ENCODE data around the gene CFTR.

DNA sequence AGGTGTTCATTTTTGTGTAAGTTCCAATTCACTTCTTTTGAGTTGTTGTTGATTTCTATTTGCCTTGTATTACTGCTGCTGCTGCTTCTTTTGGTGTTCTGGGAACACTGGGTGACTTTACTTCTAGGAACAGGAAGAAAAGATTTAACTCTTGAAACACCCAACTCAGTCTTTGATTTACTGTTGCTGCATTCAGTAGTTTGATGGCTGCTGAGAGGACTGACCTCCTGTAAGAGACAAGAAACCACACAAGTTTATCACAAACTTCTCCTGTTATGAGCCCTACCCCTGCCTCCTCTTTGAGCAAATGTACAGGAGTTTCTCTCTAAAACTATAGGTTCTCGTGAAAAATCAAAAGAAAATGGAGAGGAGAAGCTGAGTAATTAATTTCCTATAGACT, 231.7 kb downstream of the CFTR start:
- TF ChIP-seq, protein P1, sequence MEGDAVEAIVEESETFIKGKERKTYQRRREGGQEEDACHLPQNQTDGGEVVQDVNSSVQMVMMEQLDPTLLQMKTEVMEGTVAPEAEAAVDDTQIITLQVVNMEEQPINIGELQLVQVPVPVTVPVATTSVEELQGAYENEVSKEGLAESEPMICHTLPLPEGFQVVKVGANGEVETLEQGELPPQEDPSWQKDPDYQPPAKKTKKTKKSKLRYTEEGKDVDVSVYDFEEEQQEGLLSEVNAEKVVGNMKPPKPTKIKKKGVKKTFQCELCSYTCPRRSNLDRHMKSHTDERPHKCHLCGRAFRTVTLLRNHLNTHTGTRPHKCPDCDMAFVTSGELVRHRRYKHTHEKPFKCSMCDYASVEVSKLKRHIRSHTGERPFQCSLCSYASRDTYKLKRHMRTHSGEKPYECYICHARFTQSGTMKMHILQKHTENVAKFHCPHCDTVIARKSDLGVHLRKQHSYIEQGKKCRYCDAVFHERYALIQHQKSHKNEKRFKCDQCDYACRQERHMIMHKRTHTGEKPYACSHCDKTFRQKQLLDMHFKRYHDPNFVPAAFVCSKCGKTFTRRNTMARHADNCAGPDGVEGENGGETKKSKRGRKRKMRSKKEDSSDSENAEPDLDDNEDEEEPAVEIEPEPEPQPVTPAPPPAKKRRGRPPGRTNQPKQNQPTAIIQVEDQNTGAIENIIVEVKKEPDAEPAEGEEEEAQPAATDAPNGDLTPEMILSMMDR (IDR thresholded peaks at IDR 0.05): no peak
- TF ChIP-seq POLR2A (IDR thresholded peaks at IDR 0.05): no peak

Data from Peyer's patch (tissue), 4 donors.